Lung (tissue), 12 donors: Measurements from ENCODE around the gene TANC1. TPM values are rescaled to one million over a fixed set of nuclear protein-coding genes. Genes with fewer than 3 reads are reported as not detected.

Experiments
- ATAC-seq: fragments of 200-7000 bp; cut with Tn5 transposase; one replicate; pipeline ENCODE4 v1.9.1; 2020; ENCODE audit warnings: moderate number of reproducible peaks; ENCODE audit not compliant: insufficient read depth, low FRiP score
- DNase-seq, 3 donors: peaks; one replicate each; pipeline ENCODE4 v3.0.0-alpha.2; 2013 to 2017
- H3K27ac ChIP-seq, 2 donors: one replicate each; pipeline ENCODE4 v1.5.1; 2013; ENCODE audit warnings: mild to moderate bottlenecking in 2 of 2, moderate library complexity in 2 of 2, control low read depth in 1 of 2, inconsistent platforms in 1 of 2, low read depth in 1 of 2, low read length in 1 of 2
- H3K27me3 ChIP-seq, 3 donors: one replicate each; pipeline ENCODE4 v1.5.1; 2013; ENCODE audit warnings: low read length in 2 of 3; ENCODE audit not compliant: control insufficient read depth in 3 of 3, insufficient read depth in 3 of 3
- H3K36me3 ChIP-seq, 4 donors: one replicate each; pipeline ENCODE4 v1.5.1; 2013; ENCODE audit warnings: low read length in 4 of 4, mild to moderate bottlenecking in 1 of 4, moderate library complexity in 1 of 4; ENCODE audit not compliant: control insufficient read depth in 4 of 4, insufficient read depth in 4 of 4
- H3K4me1 ChIP-seq, 5 donors: one replicate each; pipeline ENCODE4 v1.5.1; 2013; ENCODE audit warnings: low read length in 5 of 5, mild to moderate bottlenecking in 2 of 5, moderate library complexity in 1 of 5; ENCODE audit not compliant: control insufficient read depth in 5 of 5, insufficient read depth in 5 of 5
- H3K4me3 ChIP-seq: one replicate; pipeline ENCODE4 v1.5.1; 2013; ENCODE audit warnings: mild to moderate bottlenecking, control low read depth, moderate library complexity
- H3K9ac ChIP-seq, 2 donors: one replicate each; pipeline ENCODE4 v1.5.1; 2013; ENCODE audit warnings: low read length in 2 of 2, control low read depth in 1 of 2; ENCODE audit not compliant: insufficient read depth in 1 of 2
- H3K9me3 ChIP-seq, 4 donors: one replicate each; pipeline ENCODE4 v1.5.1; 2013; ENCODE audit warnings: low read length in 3 of 4, mild to moderate bottlenecking in 1 of 4, moderate library complexity in 1 of 4; ENCODE audit not compliant: control insufficient read depth in 4 of 4, insufficient read depth in 3 of 4
- CTCF ChIP-seq: IDR thresholded peaks from 2 replicates; pipeline ENCODE4 v1.5.1; 2012; ENCODE audit warnings: mild to moderate bottlenecking; ENCODE audit errors: control extremely low read depth, extremely low read depth
- WGBS, 2 donors: extraction: QIAGEN DNeasy Blood & Tissue Kit; methylation state at CpG; one replicate each; pipeline ENCODE4 v1.1.7; 2013; 5-methylcytosine and 5-hydroxymethylcytosine counted together
- polyA plus RNA-seq, 2 donors: library from polyadenylated mRNA; stranded (reverse); fragments of 200-250 nt; gene quantifications; one replicate each; pipeline ENCODE4 v1.2.1, GENCODE V29; 2013
- total RNA-seq, 2 donors: library from RNA; depleted of rRNA in 1 of 2; stranded (reverse); fragments of >200 nt in 1 of 2; gene quantifications; one replicate each; pipeline ENCODE4 v1.2.1, GENCODE V29; 2014 to 2021
- donor health status: control.
- donor health status: control.
- donor health status: Bipolar disorder and iron deficiency.
- donor health status: healthy.
- donor health status: DM: yes; HTN: yes; CAD: no.

Gene TANC1
- total and polyA plus RNA-seq, 4 donors, result 14.3 to 99.5 (median 37.3) TPM

- WGBS, 2 donors, result 85 to 89% methylated on average over 4 of the region's 4 CpGs
- H3K27ac ChIP-seq, result peak overlapping the region in 1 of 2 donors; percentile 32
- peaks cover 22 to 49% (median 27%) of the 10 kb centered on the region in 5 donors for H3K4me1 ChIP-seq
These were observed 113.7 kb downstream of the TANC1 start for GRCh38 chr2:159082119-159082518.

GRCh38 chr2:159084384-159085370 lies 116.2 kb downstream of the TANC1 start:
- 46 to 62% methylated on average over 7 of the region's 7 CpGs for WGBS, 2 donors
- peaks cover 29 to 71% (median 41%) of the 10 kb centered on the region in 5 donors for H3K4me1 ChIP-seq

More at GRCh38 chr2:159082119-159082518, 113.7 kb downstream of the TANC1 start:
- ATAC-seq (no peak), DNase-seq (no peak)
- Histone ChIP-seq H3K36me3 (no peaks in the 10 kb centered on the region), H3K4me3 (no peak overlapping the region), H3K27me3 (no peaks in the 10 kb centered on the region), H3K9ac (no peak overlapping the region), H3K9me3 (no peaks in the 10 kb centered on the region)
- no peak for TF ChIP-seq CTCF

GRCh38 chr2:159086342-159086741 lies 117.9 kb downstream of the TANC1 start:
- Histone ChIP-seq H3K4me1 (peaks cover 31 to 87% (median 46%) of the 10 kb centered on the region in 5 donors), H3K27me3 (no peaks in the 10 kb centered on the region), H3K9ac (no peak overlapping the region), H3K27ac (peak overlapping the region; percentile 49 to 78), H3K36me3 (peaks cover 0 to 8% (median 0%) of the 10 kb centered on the region in 4 donors), H3K9me3 (no peaks in the 10 kb centered on the region), H3K4me3 (no peak overlapping the region)
- no peak for TF ChIP-seq CTCF
- ATAC-seq (no peak), DNase-seq (peak; percentile 70 to 83 (median 78))
- 4 to 14% methylated on average over 1 of the region's 1 CpG for WGBS, 2 donors

More at GRCh38 chr2:159084384-159085370, 116.2 kb downstream of the TANC1 start:
- Histone ChIP-seq H3K9me3 (no peaks in the 10 kb centered on the region), H3K27me3 (no peaks in the 10 kb centered on the region), H3K9ac (no peak overlapping the region), H3K27ac (peak overlapping the region; percentile 76 to 77), H3K4me3 (no peak overlapping the region), H3K36me3 (peaks cover 0 to 1% (median 0%) of the 10 kb centered on the region in 4 donors)
- DNase-seq (peak in 1 of 3 donors; percentile 51), ATAC-seq (no peak)
- TF ChIP-seq CTCF, result no peak
